OCI-LY1 (cell line): ENCODE results near the gene RAP1GDS1.

Experiments
- H2AFZ ChIP-seq: fragments of 200-600 bp; sonication (generic), shearing (Covaris generic); 2 replicates; pipeline ENCODE4 v1.6.0; 2014; ENCODE audit warnings: antibody characterized with exemption, mild to moderate bottlenecking, low read length
- H3F3A ChIP-seq: fragments of 200-600 bp; sonication (generic), shearing (Covaris generic); 2 replicates; pipeline ENCODE4 v1.6.0; 2014; ENCODE audit warnings: mild to moderate bottlenecking, antibody characterized with exemption, low read length, moderate library complexity; ENCODE audit not compliant: insufficient read depth
- H3K27ac ChIP-seq: fragments of 200-600 bp; sonication (generic); 2 replicates; pipeline ENCODE4 v1.5.1; 2014; ENCODE audit warnings: low read length, mixed run types, mild to moderate bottlenecking, low read depth; ENCODE audit not compliant: poor library complexity, severe bottlenecking
- H3K27me3 ChIP-seq: fragments of 200-600 bp; sonication (generic); 2 replicates; pipeline ENCODE4 v1.6.0; 2014; ENCODE audit warnings: antibody characterized with exemption, mild to moderate bottlenecking, low read length, moderate library complexity; ENCODE audit not compliant: insufficient read depth
- H3K36me3 ChIP-seq: fragments of 200-600 bp; sonication (generic); 2 replicates; pipeline ENCODE4 v1.6.1; 2014; ENCODE audit warnings: mild to moderate bottlenecking, antibody characterized with exemption, low read length, moderate library complexity, mixed read lengths; ENCODE audit not compliant: insufficient read depth
- H3K4me1 ChIP-seq: fragments of 200-600 bp; sonication (generic); 2 replicates; pipeline ENCODE4 v1.5.1; 2014; ENCODE audit warnings: mild to moderate bottlenecking, low read length, moderate library complexity; ENCODE audit not compliant: insufficient read depth, severe bottlenecking
- H3K4me2 ChIP-seq: fragments of 200-600 bp; sonication (generic), shearing (Covaris generic); 2 replicates; pipeline ENCODE4 v1.6.1; 2014; ENCODE audit warnings: low read length
- H3K4me3 ChIP-seq: fragments of 200-600 bp; sonication (generic); 2 replicates; pipeline ENCODE4 v1.5.1; 2014; ENCODE audit warnings: low read length, low read depth, mild to moderate bottlenecking, mixed read lengths; ENCODE audit not compliant: poor library complexity, severe bottlenecking
- H3K79me2 ChIP-seq: fragments of 200-600 bp; shearing (Covaris generic); 2 replicates; pipeline ENCODE4 v1.6.1; 2016; ENCODE audit warnings: mixed run types, low read length, mixed read lengths; ENCODE audit not compliant: insufficient read depth
- H3K9ac ChIP-seq: fragments of 200-600 bp; sonication (generic), shearing (Covaris generic); 2 replicates; pipeline ENCODE4 v1.6.1; 2014; ENCODE audit warnings: mild to moderate bottlenecking, low read length, mixed read lengths
- H3K9me2 ChIP-seq: fragments of 200-600 bp; sonication (generic), shearing (Covaris generic); 2 replicates; pipeline ENCODE4 v1.6.1; 2014; ENCODE audit warnings: low read depth, mild to moderate bottlenecking, low read length, mixed read lengths
- H3K9me3 ChIP-seq: fragments of 200-600 bp; shearing (Covaris generic); 2 replicates; pipeline ENCODE4 v1.6.1; 2014; ENCODE audit warnings: low read length, mixed read lengths
- H4K20me1 ChIP-seq: fragments of 200-600 bp; sonication (generic), shearing (Covaris generic); 2 replicates; pipeline ENCODE4 v1.6.0; 2016; ENCODE audit warnings: mild to moderate bottlenecking, low read length; ENCODE audit not compliant: insufficient read depth
- EZH2 ChIP-seq: fragments of 200-600 bp; sonication (generic), shearing (Covaris generic); IDR thresholded peaks from 2 replicates; pipeline ENCODE4 v1.8.0; 2017; ENCODE audit warnings: borderline replicate concordance, mixed run types, mild to moderate bottlenecking, antibody characterized with exemption, low read length, moderate library complexity, mixed read lengths
- TF ChIP-seq, protein P1 (sequence below): fragments of 200-600 bp; sonication (generic), shearing (Covaris generic); IDR thresholded peaks from 2 replicates; pipeline ENCODE4 v1.5.1; 2017; ENCODE audit warnings: mild to moderate bottlenecking, antibody characterized with exemption, low read length, moderate library complexity, mixed read lengths

The RAP1GDS1 gene

GRCh38 chr4:98310867-98311266, 49.7 kb downstream of the RAP1GDS1 start:
- H3K36me3 ChIP-seq, result no peaks in the 10 kb centered on the region
- H3K4me2 ChIP-seq, result no peak overlapping the region
- H3K4me3 ChIP-seq, result no peak overlapping the region
- H3K9me2 ChIP-seq, result no peaks in the 10 kb centered on the region
- no peaks in the 10 kb centered on the region for H3K4me1 ChIP-seq
- H3K79me2 ChIP-seq, result no peaks in the 10 kb centered on the region
- H3F3A ChIP-seq, result no peaks in the 10 kb centered on the region
- H3K27me3 ChIP-seq, result no peaks in the 10 kb centered on the region
- H2AFZ ChIP-seq, result no peak overlapping the region
- TF ChIP-seq EZH2, result no peak
- TF ChIP-seq, protein P1, sequence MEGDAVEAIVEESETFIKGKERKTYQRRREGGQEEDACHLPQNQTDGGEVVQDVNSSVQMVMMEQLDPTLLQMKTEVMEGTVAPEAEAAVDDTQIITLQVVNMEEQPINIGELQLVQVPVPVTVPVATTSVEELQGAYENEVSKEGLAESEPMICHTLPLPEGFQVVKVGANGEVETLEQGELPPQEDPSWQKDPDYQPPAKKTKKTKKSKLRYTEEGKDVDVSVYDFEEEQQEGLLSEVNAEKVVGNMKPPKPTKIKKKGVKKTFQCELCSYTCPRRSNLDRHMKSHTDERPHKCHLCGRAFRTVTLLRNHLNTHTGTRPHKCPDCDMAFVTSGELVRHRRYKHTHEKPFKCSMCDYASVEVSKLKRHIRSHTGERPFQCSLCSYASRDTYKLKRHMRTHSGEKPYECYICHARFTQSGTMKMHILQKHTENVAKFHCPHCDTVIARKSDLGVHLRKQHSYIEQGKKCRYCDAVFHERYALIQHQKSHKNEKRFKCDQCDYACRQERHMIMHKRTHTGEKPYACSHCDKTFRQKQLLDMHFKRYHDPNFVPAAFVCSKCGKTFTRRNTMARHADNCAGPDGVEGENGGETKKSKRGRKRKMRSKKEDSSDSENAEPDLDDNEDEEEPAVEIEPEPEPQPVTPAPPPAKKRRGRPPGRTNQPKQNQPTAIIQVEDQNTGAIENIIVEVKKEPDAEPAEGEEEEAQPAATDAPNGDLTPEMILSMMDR, result no peak
- no peak overlapping the region for H3K9ac ChIP-seq
- no peak overlapping the region for H3K27ac ChIP-seq
- H4K20me1 ChIP-seq, result no peaks in the 10 kb centered on the region
- H3K9me3 ChIP-seq, result no peaks in the 10 kb centered on the region

DNA sequence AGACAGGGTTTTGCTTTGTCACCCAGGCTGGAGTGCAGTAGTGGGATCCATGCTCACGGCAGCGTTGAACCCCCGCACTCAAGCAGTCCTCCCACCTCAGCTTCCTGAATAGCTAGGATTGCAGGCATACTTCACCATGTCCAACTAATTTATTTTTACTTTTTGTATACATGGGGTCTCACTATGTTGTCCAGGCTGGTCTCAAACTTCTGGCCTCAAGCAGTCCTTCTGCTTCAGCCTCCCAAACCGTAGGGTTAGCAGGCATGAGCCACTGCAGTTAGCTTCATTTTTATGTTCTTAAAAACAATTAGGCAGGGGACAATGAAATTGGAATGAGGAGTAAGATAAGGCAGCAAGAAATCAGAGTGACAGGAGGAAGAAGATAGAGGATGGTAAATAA, 50.5 kb downstream of the RAP1GDS1 start:
- Histone ChIP-seq H3K36me3 (no peaks in the 10 kb centered on the region), H3K4me3 (no peak overlapping the region), H3K27me3 (no peaks in the 10 kb centered on the region), H3F3A (no peaks in the 10 kb centered on the region), H3K79me2 (no peaks in the 10 kb centered on the region), H3K9me2 (no peaks in the 10 kb centered on the region), H3K9ac (no peak overlapping the region), H3K4me2 (no peak overlapping the region), H4K20me1 (no peaks in the 10 kb centered on the region), H3K27ac (no peak overlapping the region), H2AFZ (no peak overlapping the region), H3K9me3 (no peaks in the 10 kb centered on the region), H3K4me1 (no peaks in the 10 kb centered on the region)
- TF ChIP-seq, protein P1, result no peak
- TF ChIP-seq EZH2, result no peak

DNA sequence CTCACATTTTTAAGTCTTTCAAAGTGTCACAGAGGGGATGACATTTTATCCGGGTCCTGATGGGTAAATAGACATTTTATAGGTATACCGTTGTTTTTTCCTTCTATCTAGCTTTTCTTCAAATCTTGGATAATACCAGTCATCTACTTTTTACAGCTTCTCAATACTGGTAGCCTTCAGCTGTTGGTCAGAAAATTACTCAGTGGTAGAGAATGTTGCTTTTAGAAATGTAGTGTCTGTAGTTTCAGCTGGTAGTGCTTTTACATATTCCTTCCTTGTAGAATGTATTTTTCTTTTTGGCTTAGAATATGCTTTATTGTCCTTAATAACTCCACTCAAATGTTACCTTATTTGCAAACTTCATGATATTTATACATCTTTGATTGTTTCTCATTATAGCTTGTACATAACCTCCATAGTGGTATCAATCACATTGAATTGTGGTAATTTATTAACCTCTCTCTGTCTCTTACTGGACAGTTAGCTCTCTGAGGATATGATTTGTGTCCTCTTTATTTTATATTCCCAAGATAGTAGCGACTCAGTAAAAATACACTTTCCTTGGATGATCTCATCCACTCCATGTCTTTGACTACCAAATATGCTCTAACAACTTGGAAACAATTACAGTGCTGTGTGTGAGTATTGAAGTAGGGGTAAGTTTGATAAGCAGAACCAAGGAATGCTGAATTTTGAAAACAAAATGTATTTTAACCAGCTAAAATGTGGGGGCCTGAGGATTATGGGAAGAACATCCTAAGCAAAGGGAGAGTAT, 53.8 kb downstream of the RAP1GDS1 start:
- Histone ChIP-seq H3K9ac (no peak overlapping the region), H3K4me1 (no peaks in the 10 kb centered on the region), H2AFZ (no peak overlapping the region), H3K79me2 (no peaks in the 10 kb centered on the region), H3K27ac (no peak overlapping the region), H3K9me2 (no peaks in the 10 kb centered on the region), H4K20me1 (no peaks in the 10 kb centered on the region), H3K27me3 (no peaks in the 10 kb centered on the region), H3K4me2 (no peak overlapping the region), H3K36me3 (no peaks in the 10 kb centered on the region), H3K9me3 (no peaks in the 10 kb centered on the region), H3K4me3 (no peak overlapping the region), H3F3A (no peaks in the 10 kb centered on the region)
- no peak for TF ChIP-seq EZH2
- TF ChIP-seq, protein P1, result no peak
